GM19238 (cell line): ENCODE results near the gene PIGU.
"Not testable (repeated sequence)": the region's sequence is repeated elsewhere in the genome, so short reads cannot be mapped to it uniquely, and the experiment has no call there.

ENCODE experiments used
- DNase-seq: peaks from one replicate; pipeline ENCODE4 v3.0.0; 2011; ENCODE audit warnings: low spot score; ENCODE audit not compliant: insufficient read length

The PIGU gene

GRCh38 chr20:34535301-34535840 is 141.5 kb downstream of the PIGU start:
- DNase-seq: no peak

- no peak for DNase-seq
Observed at GRCh38 chr20:34534391-34535165, 142.3 kb downstream of the PIGU start.

GRCh38 chr20:34532756-34533155 is 144.1 kb downstream of the PIGU start:
- no peak for DNase-seq

GRCh38 chr20:34532320-34532719 is 144.6 kb downstream of the PIGU start:
- no peak for DNase-seq

- DNase-seq: no peak
Observed at GRCh38 chr20:34531608-34532265, 145.2 kb downstream of the PIGU start.

- DNase-seq: no peak
Observed at GRCh38 chr20:34530342-34530741, 146.6 kb downstream of the PIGU start.

GRCh38 chr20:34529742-34530141 is 147.2 kb downstream of the PIGU start:
- no peak for DNase-seq

GRCh38 chr20:34528921-34529297 is 148.0 kb downstream of the PIGU start:
- DNase-seq: no peak

- DNase-seq: no peak
Observed at GRCh38 chr20:34527016-34527415, 149.9 kb downstream of the PIGU start.

GRCh38 chr20:34526466-34526865 is 150.4 kb downstream of the PIGU start:
- no peak for DNase-seq

- DNase-seq: no peak
Observed at GRCh38 chr20:34525709-34526416, 151.0 kb downstream of the PIGU start.

GRCh38 chr20:34525342-34525708 is 151.6 kb downstream of the PIGU start:
- DNase-seq: no peak

GRCh38 chr20:34524426-34524825 is 152.5 kb downstream of the PIGU start:
- no peak for DNase-seq

- DNase-seq: peak; percentile 51
Observed at GRCh38 chr20:34522969-34523871, 153.7 kb downstream of the PIGU start.

- DNase-seq: not testable (repeated sequence)
Observed at GRCh38 chr20:34519841-34520240, 157.1 kb downstream of the PIGU start.

- DNase-seq: not testable (repeated sequence)
Observed at GRCh38 chr20:34518863-34519262, 158.0 kb downstream of the PIGU start.

- DNase-seq: no peak
Observed at GRCh38 chr20:34517114-34517505, 159.8 kb downstream of the PIGU start.

GRCh38 chr20:34516247-34517113 is 160.4 kb downstream of the PIGU start, which contains the start of gene DYNLRB1:
TSS of gene DYNLRB1 (plus strand) at chr20:34516422. CDS start at chr20:34516459, 37 bp downstream.
- peak; percentile 69 for DNase-seq

GRCh38 chr20:34515484-34516246 is 161.2 kb downstream of the PIGU start:
- peak; percentile 51 for DNase-seq
